SK-N-SH treated with all-trans-retinoic acid at 6 μM for 48 hours (cell line): Measurements from ENCODE around the gene KRTAP1-1.
"Not testable (repeated sequence)": the region's sequence is repeated elsewhere in the genome, so short reads cannot be mapped to it uniquely, and the experiment has no call there.

ENCODE experiments used
- CSDC2 ChIP-seq: fragments of 250-450 bp; sonication (Bioruptor Pico); IDR thresholded peaks from 2 replicates; pipeline ENCODE4 v1.5.0; 2020; ENCODE audit warnings: mild to moderate bottlenecking, moderate library complexity
- ESRRG ChIP-seq: fragments of 250-450 bp; sonication (Bioruptor Pico); IDR thresholded peaks from 2 replicates; pipeline ENCODE4 v1.6.1; 2021; ENCODE audit warnings: mild to moderate bottlenecking
- OSR1 ChIP-seq: fragments of 250-450 bp; sonication (Bioruptor Pico); IDR thresholded peaks from 2 replicates; pipeline ENCODE4 v1.8.0; 2022; ENCODE audit warnings: moderate library complexity, mild to moderate bottlenecking, inconsistent platforms
- TCF4 ChIP-seq: fragments of 250-450 bp; sonication (Bioruptor Pico); IDR thresholded peaks from 2 replicates; pipeline ENCODE4 v1.8.0; 2021; ENCODE audit warnings: mild to moderate bottlenecking, moderate library complexity, borderline replicate concordance
- ZC3H10 ChIP-seq: fragments of 250-450 bp; sonication (Bioruptor Pico); IDR thresholded peaks from 2 replicates; pipeline ENCODE4 v1.5.1; 2021; ENCODE audit warnings: mild to moderate bottlenecking, moderate library complexity
- TF ChIP-seq, protein P1 (sequence below): fragments of 250-450 bp; sonication (Bioruptor Pico); IDR thresholded peaks from 2 replicates; pipeline ENCODE4 v1.8.0; 2021; ENCODE audit warnings: low read depth, mild to moderate bottlenecking, moderate library complexity, borderline replicate concordance

DNA sequence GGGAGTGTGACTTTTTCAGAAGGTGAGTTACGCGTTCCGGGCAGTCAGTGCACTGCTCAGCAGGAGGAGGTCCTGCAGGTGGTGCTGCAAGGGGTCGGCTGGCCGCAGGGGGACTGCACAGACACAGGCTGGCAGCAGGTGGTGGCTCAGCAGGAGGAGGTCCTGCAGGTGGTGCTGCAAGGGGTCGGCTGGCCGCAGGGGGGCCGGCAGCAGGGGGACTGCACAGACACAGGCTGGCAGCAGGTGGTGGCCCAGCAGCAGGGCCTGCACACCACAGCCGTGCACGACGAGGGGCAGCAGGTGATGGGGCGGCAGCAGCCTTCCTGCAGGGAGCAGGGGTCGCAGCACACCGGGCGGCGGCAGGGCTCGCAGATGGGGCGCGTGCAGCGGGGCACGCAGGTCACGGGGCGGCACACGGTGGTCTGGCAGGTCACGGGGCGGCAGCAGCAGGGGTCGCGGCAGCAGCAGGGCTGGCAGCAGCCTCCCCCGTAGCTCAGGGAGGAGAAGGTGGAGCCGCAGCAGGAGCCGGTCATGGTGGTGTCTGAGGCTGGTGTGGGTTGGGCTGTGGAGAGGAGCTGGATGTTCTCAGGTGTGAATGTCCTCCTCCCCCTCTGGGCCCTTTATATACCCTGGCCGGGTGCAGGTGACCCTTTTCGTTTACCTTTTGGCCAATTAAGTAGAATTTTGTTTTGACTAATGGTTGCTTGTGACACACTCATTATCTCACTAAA lies 5.7 kb upstream of the KRTAP1-1 start, which contains the start of gene KRTAP2-1:
- not testable (repeated sequence) for TF ChIP-seq ZC3H10 (CRISPR knock-in tag); TCF4 (CRISPR knock-in tag); OSR1; CSDC2 (CRISPR knock-in tag); ESRRG
- TF ChIP-seq, protein P1, sequence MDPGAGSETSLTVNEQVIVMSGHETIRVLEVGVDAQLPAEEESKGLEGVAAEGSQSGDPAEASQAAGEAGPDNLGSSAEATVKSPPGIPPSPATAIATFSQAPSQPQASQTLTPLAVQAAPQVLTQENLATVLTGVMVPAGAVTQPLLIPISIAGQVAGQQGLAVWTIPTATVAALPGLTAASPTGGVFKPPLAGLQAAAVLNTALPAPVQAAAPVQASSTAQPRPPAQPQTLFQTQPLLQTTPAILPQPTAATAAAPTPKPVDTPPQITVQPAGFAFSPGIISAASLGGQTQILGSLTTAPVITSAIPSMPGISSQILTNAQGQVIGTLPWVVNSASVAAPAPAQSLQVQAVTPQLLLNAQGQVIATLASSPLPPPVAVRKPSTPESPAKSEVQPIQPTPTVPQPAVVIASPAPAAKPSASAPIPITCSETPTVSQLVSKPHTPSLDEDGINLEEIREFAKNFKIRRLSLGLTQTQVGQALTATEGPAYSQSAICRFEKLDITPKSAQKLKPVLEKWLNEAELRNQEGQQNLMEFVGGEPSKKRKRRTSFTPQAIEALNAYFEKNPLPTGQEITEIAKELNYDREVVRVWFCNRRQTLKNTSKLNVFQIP (CRISPR knock-in tag) = not testable (repeated sequence)
